ENCODE results near the gene MLC1.
"Not testable (repeated sequence)": the region's sequence is repeated elsewhere in the genome, so short reads cannot be mapped to it uniquely, and the experiment has no call there.

MLC1 gene

DNA sequence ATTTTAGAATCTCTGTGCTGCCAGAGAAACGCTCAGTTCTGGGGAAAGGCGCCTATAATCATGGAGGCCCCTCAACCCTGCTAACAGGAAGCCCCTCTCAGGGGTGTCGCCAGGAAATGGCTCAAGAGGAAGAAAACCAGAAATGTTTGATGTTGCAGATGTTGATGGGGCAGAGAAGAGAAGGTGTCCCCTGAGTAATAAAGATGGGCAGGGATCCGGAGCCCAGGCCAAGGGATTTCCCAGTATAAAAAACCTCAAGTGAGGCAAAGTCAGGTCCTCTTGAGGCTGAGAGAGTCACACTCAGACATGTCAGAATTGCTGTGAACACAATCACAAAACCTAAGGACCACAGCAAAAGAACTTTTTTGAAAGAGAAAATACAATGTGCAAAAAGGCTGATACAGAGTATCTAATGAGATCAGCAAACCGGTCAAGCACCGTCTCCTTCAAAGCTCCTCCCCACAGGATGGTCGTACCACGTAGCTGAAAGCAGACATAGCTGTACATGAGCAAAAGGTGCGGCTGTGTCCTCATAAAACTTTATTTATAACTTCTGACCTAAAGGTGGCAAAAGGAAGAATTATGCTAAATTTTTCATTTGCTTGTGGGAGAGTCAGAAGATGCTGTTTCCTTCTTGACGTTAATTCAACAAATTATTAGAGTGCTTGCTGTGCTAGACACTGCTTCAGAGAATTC lies 16.8 kb upstream of the MLC1 start:
- no peak for DNase-seq

GRCh38 chr22:50098052-50098451 lies 12.8 kb upstream of the MLC1 start:
- no peak for DNase-seq

DNA sequence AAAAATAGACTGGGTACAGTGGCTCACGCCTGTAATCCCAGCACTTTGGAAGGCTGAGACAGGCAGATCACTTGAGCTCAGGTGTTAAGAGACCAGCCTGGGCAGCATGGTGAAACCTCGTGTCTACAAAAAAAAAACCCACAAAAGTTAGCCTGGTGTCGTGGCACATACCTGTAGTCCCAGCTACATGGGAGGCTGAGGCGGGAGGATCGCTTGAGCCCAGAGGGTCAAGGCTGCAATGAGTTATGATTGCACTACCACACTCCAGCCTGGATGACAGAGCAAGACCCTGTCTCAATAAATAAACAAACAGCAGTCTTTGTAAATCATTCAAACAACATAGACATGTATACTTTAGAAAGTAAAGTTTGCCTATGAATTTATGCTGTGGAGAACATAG lies 7.1 kb upstream of the MLC1 start:
- DNase-seq, result no peak

DNA sequence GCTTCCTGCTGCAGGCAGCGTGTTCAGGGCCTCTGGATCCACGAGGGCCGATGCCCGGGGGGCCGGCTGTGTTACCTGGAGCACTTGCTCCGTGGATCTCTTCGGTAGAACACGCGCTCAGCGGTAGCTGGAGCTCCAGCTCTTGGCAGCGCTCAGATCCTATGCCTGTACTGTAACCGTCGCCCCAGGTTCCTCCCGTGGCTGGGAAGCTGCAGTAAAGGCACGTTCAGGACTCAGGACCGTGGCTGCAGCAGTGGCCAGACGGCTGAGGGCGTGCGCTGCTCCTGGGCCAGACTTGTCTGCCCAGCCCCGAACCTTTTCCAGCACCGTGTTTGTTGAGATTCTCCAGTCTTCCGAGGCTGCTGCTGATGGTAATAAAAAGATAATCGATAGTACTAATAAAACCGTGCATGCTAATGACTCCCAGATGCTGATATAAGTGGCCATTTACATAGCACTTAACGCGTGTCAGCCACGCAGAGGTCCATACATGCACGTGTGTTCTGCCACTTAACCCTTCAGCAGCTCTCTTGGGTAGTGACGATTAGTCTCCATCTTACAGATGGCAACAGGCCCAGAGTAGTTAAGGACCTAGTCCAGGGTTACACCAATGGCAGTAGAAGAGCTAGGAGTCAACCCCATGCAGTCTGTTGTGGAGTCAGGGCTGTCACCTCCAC lies 6.0 kb upstream of the MLC1 start:
- no peak for DNase-seq

- DNase-seq, result no peak
These were observed 5.1 kb upstream of the MLC1 start for GRCh38 chr22:50090412-50090714.

DNA sequence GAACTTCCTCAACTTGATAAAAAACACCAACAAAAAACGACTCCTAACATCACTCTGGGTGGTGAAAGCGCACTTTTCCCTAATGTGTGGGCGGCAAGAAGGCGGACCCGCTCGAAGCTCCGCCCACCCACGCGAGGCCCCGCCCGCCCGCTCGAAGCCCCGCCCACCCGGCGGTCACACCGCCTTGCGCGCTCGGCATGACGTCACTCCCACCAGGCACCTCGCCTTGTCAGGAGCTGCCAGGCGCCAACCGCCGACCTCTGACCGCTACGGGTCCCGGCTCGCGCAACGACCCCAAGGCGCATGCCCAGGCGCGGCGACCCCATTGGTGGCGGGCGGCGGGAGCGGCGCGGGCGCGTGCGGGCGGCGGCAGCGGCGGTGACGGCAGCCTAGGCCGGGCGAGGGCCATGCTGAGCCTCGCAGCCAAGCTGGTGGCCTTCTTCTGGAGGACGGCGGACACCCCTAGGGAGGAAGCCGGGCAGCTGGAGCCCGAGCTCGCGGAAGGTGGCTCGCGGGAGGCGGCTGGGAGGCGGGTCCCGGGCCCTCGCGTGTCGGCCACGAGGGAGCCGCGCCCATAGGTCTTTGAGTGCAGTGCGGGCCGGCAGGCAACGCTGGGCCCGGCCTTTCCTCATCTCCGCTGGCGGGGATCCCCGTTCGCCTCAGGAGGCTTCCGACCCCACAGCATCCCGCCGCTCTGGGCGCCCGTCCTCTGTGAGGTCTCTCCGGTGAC lies 4.6 kb upstream of the MLC1 start, which contains the start of gene MOV10L1:
MOV10L1 (plus strand) TSS at position 325 of the 730 bp plus-strand sequence; CDS start at position 408, 83 bp downstream.
- DNase-seq, result no peak

DNA sequence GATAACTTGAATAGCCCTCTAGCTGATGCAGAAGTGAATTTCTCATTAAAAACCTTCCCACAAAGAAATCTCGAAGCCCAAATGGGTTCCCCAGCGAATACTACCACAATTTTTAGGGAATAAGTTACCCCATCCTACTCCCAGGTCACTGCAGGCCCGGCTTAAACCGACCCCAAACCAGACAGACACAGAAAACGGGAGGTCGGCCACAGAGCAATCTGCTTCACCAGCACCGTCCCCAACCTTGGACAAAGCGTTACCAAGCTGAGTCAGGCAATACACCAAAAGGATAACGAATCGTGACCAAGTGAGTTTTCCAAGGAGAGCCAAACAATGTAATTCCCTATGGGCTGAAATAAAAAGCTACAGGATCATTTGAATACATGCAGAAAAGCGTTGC lies 4.0 kb upstream of the MLC1 start:
- no peak for DNase-seq

- DNase-seq, result no peak
These were observed 2.9 kb upstream of the MLC1 start for GRCh38 chr22:50088096-50088495.

- DNase-seq, result no peak
These were observed 2.4 kb upstream of the MLC1 start for GRCh38 chr22:50087646-50088045.

DNA sequence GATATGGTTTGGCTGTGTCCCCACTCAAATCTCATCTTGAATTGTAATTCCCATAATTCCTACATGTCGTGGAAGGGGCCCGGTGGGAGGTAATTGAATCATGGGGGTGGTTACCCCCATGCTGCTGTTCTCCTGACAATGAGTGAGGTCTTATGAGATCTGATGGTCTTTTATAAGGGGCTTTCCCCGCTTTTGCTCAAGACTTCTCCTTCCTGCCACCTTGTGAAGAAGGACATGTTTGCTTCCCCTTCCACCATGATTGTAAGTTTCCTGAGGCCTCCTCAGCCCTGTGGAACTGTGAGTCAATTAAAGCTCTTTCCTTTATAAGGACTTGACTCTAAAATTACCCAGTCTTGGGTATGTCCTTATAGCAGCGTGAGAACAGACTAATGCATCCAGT lies 1.7 kb upstream of the MLC1 start:
- not testable (repeated sequence) for DNase-seq

GRCh38 chr22:50086526-50086925 lies 1.3 kb upstream of the MLC1 start:
- DNase-seq, result no peak

DNA sequence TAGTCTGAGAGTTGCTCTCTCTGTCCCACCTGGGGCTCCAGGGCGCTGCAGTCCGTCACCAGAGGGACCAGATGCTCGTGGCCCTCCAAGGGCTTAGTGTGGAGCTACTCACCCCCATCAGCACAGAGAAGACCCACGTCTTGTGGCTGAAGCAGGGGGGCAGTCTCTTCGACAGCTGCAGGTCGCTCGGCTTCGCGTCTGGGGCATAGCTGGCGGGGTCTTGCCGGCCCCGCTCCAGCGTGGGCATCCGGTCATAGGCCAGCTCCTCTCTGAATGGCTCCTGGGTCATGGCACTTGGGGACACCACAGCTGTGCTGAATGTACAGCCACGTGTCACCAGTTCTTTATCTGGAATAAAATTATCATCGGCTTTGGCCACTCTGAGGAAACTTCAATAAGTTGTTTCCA lies 608 bp downstream of the MLC1 start:
- no peak for DNase-seq

- no peak for DNase-seq
These were observed 1.1 kb downstream of the MLC1 start for GRCh38 chr22:50084080-50084477.

- no peak for DNase-seq
These were observed 1.7 kb downstream of the MLC1 start for GRCh38 chr22:50083462-50084079.

- DNase-seq, result no peak
These were observed 2.2 kb downstream of the MLC1 start for GRCh38 chr22:50082961-50083461.

- no peak for DNase-seq
These were observed 3.0 kb downstream of the MLC1 start for GRCh38 chr22:50082197-50082715.

DNA sequence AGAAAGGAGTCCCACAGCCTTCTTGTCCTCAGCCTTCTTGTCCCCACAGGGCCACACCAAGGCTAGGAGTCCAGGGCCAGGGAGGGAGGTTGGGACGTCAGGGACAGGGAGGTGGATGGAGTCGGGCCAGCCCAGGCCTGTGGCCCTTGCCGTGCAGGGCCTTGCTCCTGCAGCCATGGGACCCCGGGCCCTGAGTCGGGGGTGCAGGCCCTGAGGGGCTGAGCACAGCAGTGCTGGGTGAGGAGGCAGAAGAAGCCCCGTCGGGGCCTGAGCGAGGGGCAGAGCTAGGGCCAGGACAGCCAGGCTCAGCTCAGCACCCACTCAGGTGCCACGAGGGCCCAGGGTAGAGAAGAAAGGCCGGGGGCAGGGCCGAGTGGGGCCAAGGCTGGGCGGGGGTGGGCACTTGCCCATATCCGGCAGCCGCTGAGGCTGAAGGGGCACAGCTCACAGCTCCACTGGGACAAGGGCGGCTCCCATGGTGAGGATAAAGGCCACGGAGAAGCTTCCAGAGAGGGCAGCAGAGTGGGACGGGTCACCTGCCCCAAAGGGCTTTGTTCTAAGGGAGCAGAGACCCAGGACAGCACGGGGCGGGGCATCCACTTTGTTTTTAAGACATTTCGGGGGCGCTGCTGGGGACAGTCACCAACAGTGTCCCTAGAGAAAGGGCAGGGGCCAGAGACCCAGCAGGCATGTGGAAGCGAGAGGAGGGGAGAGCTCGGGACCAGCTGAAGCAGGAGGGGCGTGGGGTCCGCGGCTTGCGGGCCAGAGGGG lies 3.6 kb downstream of the MLC1 start:
- DNase-seq, result no peak

GRCh38 chr22:50080077-50080465 lies 5.2 kb downstream of the MLC1 start:
- no peak for DNase-seq

GRCh38 chr22:50078761-50079160 lies 6.5 kb downstream of the MLC1 start:
- no peak for DNase-seq

- no peak for DNase-seq
These were observed 7.0 kb downstream of the MLC1 start for GRCh38 chr22:50078246-50078645.

DNA sequence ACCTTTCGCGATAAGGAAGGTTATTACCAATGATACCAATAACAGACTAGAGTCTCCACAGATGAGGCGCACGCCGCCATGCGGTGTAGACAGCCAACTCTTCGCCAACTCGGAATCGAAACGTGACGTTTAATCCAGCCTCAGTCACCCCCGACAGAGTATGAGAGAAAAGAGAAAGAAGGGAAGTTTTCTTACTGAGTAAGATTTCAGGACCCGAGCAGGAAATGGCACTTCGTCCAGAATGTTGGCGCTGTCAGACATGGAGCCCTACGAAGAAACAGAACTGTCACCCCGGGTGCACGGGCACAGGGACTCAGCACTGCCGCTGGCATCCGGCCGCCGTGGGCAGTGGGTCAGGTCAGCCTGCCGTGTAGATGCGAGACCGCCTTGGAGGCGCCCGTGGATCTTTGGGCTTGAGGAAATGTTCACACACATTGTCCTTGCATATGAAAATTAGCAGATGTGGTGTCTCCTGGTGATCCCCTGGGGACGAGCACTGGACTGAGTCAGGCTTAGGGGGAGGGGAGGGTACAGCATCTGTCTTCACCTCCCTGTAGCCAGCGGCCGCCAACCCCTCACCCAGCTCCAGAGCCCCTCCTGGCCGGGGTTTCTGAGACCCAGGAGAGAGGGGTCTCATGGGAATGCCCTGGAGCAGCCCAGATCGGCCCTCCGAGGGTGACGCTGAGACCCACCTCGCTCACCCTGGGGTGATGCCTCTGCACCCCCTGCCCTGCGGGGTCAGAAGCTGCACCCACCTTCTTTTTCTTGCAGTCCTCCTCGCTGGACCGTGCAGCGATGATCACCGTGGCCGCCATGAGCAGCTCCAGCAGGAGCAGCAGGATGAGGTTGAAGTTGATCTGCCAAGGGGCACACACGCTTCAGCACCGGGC lies 8.3 kb downstream of the MLC1 start:
- no peak for DNase-seq
